ENCODE data around the gene R3HCC1L.

DNA sequence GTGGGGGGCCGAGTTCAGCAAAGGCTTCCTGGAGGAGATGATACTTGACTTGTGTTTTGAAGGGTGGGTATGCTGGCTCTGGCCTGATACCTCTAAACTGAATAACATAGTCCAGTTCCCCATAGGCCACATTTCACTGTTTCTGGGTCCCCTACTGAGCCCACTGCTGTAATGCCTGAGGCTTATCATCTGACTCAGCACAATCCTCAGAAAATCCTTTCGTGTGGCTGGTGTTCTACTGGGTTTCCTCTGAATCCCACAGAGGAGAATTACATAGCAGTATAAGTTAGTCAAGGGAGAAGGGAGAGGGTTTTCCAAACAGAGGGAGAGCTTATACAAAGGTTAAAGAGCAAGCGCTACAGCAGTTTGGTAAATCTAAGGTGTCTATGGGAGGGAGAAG is 2.8 kb upstream of the R3HCC1L start:
- TF ChIP-seq, protein P1, sequence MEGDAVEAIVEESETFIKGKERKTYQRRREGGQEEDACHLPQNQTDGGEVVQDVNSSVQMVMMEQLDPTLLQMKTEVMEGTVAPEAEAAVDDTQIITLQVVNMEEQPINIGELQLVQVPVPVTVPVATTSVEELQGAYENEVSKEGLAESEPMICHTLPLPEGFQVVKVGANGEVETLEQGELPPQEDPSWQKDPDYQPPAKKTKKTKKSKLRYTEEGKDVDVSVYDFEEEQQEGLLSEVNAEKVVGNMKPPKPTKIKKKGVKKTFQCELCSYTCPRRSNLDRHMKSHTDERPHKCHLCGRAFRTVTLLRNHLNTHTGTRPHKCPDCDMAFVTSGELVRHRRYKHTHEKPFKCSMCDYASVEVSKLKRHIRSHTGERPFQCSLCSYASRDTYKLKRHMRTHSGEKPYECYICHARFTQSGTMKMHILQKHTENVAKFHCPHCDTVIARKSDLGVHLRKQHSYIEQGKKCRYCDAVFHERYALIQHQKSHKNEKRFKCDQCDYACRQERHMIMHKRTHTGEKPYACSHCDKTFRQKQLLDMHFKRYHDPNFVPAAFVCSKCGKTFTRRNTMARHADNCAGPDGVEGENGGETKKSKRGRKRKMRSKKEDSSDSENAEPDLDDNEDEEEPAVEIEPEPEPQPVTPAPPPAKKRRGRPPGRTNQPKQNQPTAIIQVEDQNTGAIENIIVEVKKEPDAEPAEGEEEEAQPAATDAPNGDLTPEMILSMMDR (IDR thresholded peaks at IDR 0.05), result no peak
- TF ChIP-seq EP300 (IDR thresholded peaks at IDR 0.05), result no peak
